ENCODE measurements around the gene RNASEL. TPM values are rescaled to one million over a fixed set of nuclear protein-coding genes. Genes with fewer than 3 reads are reported as not detected.

RNASEL gene
- total RNA-seq, 1 donor from 2014 or later, result 11.1 TPM

DNA sequence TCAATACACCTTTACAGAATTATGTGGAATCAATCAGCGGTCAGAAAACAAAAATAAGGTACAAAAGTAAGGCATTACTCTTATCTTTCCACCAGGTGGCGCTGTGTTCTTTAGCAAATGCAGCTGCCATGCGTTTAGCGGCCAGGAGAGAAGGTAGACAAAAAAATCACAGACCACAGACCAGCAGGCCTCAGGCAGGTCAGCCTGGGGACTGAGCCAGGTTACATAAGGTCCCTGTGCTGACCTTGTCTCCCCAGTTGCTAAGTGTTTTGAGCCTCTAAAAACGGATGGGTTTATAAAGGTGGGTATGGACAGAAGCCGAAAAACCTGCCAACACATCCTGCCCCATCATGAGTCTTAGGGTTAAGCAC is 12.3 kb upstream of the RNASEL start:
- Mint-ChIP-seq H3K27ac (no peak overlapping the region), H3K4me1 (no peaks in the 10 kb centered on the region), H3K4me3 (no peak overlapping the region), H3K9me3 (no peaks in the 10 kb centered on the region), H3K36me3 (ENCODE audit: low read depth) (peaks cover 9% of the 10 kb centered on the region), H3K27me3 (no peaks in the 10 kb centered on the region)
- ATAC-seq (ENCODE audit: low read depth) (peak; percentile 22), DNase-seq (no peak)
- CTCF ChIA-PET, result interaction anchor here (0.8 to 16.1 kb wide), 16 partner anchors 9 to 239 kb away, joined by 3 to 562 read pairs (median 4); partner anchors contain the start of gene NPL
- POLR2A ChIA-PET, result interaction anchor here (0.7 to 3.6 kb wide), 4 partner anchors 18 to 185 kb away, joined by 3 to 29 read pairs (median 4); no protein-coding TSS in a partner anchor
- intact Hi-C loops (cut with micrococcal nuclease), result loop anchor here (1.0 to 5.0 kb wide), 3 partner anchors 76 to 183 kb away; no protein-coding TSS in a partner anchor
- TF ChIP-seq, protein P1, sequence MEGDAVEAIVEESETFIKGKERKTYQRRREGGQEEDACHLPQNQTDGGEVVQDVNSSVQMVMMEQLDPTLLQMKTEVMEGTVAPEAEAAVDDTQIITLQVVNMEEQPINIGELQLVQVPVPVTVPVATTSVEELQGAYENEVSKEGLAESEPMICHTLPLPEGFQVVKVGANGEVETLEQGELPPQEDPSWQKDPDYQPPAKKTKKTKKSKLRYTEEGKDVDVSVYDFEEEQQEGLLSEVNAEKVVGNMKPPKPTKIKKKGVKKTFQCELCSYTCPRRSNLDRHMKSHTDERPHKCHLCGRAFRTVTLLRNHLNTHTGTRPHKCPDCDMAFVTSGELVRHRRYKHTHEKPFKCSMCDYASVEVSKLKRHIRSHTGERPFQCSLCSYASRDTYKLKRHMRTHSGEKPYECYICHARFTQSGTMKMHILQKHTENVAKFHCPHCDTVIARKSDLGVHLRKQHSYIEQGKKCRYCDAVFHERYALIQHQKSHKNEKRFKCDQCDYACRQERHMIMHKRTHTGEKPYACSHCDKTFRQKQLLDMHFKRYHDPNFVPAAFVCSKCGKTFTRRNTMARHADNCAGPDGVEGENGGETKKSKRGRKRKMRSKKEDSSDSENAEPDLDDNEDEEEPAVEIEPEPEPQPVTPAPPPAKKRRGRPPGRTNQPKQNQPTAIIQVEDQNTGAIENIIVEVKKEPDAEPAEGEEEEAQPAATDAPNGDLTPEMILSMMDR (IDR thresholded peaks at IDR 0.05), result no peak

DNA sequence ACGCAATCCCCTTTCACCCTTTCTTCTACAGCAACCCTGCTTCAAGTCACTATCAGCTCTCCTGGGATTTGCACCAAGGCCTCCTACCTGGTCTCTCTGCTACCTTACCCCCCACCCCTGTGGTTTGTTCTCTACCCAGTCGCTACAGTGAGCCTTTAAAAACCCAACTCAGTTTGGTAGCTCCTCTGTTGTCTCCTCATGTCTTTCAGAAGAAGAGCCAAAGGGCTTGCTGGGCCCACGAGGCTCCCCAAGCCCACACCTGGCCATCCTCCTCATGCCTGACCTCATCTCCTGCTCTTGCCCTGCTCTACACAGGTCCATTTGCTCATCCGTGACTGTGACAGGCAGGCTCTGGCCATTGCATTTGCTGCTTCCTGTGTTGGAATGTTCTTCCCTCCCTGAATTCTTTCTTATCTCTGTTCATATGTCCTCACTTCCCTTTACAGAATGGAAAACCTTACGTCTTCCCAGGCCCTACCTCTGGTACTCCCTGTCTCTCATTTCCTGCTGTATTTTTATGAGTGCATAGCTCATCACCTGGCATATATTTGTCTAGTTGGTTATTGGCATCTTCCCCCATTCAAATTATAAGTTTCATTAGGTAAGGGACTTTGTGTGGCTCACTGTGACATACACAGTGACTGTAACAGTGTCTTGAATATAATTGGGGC is 11.8 kb upstream of the RNASEL start:
- H3K4me1 Mint-ChIP-seq, result no peaks in the 10 kb centered on the region
- peaks cover 9% of the 10 kb centered on the region for H3K36me3 Mint-ChIP-seq (ENCODE audit: low read depth)
- DNase-seq, result no peak
- TF ChIP-seq, protein P1 (IDR thresholded peaks at IDR 0.05), result no peak
- no peak overlapping the region for H3K27ac Mint-ChIP-seq
- intact Hi-C loops (cut with micrococcal nuclease), result loop anchor here (1.0 to 5.0 kb wide), 3 partner anchors 76 to 183 kb away; no protein-coding TSS in a partner anchor
- no peak for ATAC-seq (ENCODE audit: low read depth)
- no peak overlapping the region for H3K4me3 Mint-ChIP-seq
- no peaks in the 10 kb centered on the region for H3K9me3 Mint-ChIP-seq
- POLR2A ChIA-PET, result interaction anchor here (1.1 to 3.6 kb wide), 4 partner anchors 11 to 185 kb away, joined by 3 to 29 read pairs (median 6); no protein-coding TSS in a partner anchor
- no peaks in the 10 kb centered on the region for H3K27me3 Mint-ChIP-seq
- CTCF ChIA-PET, result interaction anchor here (0.6 to 16.1 kb wide), 18 partner anchors 10 to 239 kb away, joined by 3 to 562 read pairs (median 4); partner anchors contain the start of genes NPL and RNASEL

DNA sequence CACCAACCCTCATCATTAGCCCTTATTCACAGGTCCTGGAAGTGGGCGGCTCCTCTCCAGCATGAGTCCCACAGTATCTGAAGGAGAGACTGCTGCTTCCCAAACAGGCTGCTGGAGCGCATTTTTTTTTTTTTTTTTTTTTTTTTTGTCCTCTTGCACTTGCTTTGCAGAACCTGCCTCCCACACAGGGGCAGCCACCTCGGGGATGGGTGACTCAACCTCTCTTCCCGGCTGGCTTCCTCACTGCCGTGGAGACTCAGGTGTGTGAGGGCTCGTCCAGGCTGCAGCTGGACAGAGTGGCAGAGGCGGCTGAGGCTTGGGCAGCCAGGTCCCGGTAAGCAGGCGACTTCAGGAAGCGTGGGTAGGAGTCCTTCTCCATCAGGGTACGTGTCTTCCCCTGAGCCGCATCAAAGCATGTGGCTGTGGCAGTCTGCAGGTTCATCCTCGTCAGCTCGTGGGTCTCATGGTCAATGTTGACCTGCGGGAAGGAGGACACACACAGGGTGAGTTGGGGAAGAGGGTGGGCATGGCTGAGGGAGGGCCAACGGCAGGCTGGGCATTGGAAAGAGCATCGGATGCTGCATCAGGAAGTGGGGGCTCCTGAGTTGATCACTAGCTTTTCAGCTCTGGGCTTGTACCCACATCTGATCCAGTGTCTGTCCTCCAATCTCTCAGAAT is 11.1 kb upstream of the RNASEL start:
- Mint-ChIP-seq H3K9me3 (no peaks in the 10 kb centered on the region), H3K27me3 (no peaks in the 10 kb centered on the region), H3K27ac (no peak overlapping the region), H3K4me1 (no peaks in the 10 kb centered on the region), H3K36me3 (ENCODE audit: low read depth) (peaks cover 9% of the 10 kb centered on the region), H3K4me3 (no peak overlapping the region)
- CTCF ChIA-PET, result interaction anchor here (0.6 to 16.1 kb wide), 12 partner anchors 11 to 240 kb away, joined by 3 to 562 read pairs (median 3); partner anchors contain the start of genes NPL and RNASEL
- TF ChIP-seq, protein P1 (IDR thresholded peaks at IDR 0.05), result no peak
- intact Hi-C loops (cut with micrococcal nuclease), result loop anchor here (5.0 kb wide), 1 partner anchor 77 kb away; no protein-coding TSS in a partner anchor
- ATAC-seq (ENCODE audit: low read depth), result no peak
- no peak for DNase-seq
- POLR2A ChIA-PET, result interaction anchor here (1.1 to 3.6 kb wide), 2 partner anchors 10 to 182 kb away, joined by 6 to 29 read pairs; no protein-coding TSS in a partner anchor

DNA sequence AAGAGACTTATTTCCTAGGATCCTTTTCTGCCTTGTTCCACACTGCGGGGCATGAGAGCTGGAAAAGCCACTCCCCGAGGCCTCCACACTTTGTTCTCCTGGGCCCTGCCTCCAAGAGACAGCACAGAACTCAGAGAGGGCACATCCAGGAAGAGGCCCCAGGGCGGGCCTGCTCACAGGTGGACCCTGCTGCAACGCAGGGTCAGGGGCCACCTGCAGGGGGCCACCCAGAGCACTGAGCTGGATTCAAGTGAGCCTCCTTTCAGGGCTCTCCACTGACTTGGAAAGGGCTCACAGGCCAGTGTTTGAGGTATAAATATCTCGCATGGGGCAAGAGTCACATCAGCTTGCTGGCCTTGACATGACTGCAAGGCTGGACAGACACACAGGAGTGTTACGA is 10.3 kb upstream of the RNASEL start:
- no peaks in the 10 kb centered on the region for H3K27me3 Mint-ChIP-seq
- ChIA-PET CTCF (interaction anchor here (0.9 to 16.1 kb wide), 5 partner anchors 11 to 186 kb away, joined by 3 to 562 read pairs (median 3); partner anchors contain the start of genes NPL and RNASEL), POLR2A (no interaction called here)
- intact Hi-C loops (cut with micrococcal nuclease), result no loop called here
- ATAC-seq (ENCODE audit: low read depth), result no peak
- no peaks in the 10 kb centered on the region for H3K4me1 Mint-ChIP-seq
- TF ChIP-seq, protein P1 (IDR thresholded peaks at IDR 0.05), result no peak
- peaks cover 9% of the 10 kb centered on the region for H3K36me3 Mint-ChIP-seq (ENCODE audit: low read depth)
- no peak for DNase-seq
- no peak overlapping the region for H3K27ac Mint-ChIP-seq
- H3K4me3 Mint-ChIP-seq, result no peak overlapping the region
- H3K9me3 Mint-ChIP-seq, result no peaks in the 10 kb centered on the region
